ENCODE data around the gene ARHGAP24.

DNA sequence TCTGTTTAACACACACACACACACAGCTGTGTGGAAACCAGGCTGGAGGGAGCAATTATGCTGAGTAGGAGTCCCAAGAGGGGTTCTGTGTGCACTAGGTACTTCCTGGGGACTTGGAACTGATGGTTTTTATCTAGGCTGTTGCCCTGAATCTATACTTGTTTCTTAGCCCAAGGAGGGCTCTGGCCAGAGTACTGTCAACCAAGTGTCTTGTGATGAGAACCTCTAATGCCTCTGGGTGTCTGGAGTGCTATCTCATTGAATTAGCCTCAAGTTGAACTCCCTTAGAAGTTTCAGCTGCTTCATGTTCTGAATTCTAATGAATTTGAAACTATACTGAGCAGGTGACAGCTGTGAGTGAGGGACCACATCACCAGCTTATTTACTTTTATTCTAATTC lies 16.6 kb downstream of the ARHGAP24 start:
- TF ChIP-seq POLR2A (IDR thresholded peaks at IDR 0.05) (no peak), EP300 (IDR thresholded peaks at IDR 0.05) (no peak)
- TF ChIP-seq, protein P1, sequence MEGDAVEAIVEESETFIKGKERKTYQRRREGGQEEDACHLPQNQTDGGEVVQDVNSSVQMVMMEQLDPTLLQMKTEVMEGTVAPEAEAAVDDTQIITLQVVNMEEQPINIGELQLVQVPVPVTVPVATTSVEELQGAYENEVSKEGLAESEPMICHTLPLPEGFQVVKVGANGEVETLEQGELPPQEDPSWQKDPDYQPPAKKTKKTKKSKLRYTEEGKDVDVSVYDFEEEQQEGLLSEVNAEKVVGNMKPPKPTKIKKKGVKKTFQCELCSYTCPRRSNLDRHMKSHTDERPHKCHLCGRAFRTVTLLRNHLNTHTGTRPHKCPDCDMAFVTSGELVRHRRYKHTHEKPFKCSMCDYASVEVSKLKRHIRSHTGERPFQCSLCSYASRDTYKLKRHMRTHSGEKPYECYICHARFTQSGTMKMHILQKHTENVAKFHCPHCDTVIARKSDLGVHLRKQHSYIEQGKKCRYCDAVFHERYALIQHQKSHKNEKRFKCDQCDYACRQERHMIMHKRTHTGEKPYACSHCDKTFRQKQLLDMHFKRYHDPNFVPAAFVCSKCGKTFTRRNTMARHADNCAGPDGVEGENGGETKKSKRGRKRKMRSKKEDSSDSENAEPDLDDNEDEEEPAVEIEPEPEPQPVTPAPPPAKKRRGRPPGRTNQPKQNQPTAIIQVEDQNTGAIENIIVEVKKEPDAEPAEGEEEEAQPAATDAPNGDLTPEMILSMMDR (IDR thresholded peaks at IDR 0.05) = no peak

All from ovary (tissue), 3 donors.